Left forelimb (tissue), 1 donor: ENCODE measurements around the gene ZNF43.
"Not testable (repeated sequence)": the region's sequence is repeated elsewhere in the genome, so short reads cannot be mapped to it uniquely, and the experiment has no call there.

Experiments used
- DNase-seq: peaks from one replicate; pipeline ENCODE4 v3.0.0-alpha.2; 2018; ENCODE audit warnings: low spot score

Gene ZNF43

DNA sequence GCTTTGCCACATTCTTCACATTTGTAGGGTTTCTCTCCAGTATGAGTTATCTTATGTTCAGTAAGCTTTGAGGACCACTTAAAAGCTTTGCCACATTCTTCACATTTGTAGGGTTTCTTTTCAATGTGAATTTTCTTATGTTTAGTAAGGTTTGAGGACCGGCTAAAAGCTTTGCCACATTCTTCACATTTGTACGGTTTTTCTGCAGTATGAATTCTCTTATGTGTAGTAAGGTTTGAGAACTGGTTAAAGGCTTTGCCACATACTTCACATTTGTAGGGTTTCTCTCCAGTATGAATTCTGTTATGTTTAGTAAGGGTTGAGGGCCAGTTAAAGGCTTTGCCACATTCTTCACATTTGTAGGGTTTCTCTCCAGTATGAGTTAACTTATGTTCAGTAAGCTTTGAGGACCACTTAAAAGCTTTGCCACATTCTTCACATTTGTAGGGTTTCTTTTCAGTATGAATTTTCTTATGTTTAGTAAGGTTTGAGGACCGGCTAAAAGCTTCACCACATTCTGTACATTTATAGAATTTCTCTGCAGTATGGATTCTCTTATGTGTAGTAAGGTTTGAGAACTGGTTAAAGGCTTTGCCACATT, 27.5 kb downstream of the ZNF43 start:
- not testable (repeated sequence) for DNase-seq

DNA sequence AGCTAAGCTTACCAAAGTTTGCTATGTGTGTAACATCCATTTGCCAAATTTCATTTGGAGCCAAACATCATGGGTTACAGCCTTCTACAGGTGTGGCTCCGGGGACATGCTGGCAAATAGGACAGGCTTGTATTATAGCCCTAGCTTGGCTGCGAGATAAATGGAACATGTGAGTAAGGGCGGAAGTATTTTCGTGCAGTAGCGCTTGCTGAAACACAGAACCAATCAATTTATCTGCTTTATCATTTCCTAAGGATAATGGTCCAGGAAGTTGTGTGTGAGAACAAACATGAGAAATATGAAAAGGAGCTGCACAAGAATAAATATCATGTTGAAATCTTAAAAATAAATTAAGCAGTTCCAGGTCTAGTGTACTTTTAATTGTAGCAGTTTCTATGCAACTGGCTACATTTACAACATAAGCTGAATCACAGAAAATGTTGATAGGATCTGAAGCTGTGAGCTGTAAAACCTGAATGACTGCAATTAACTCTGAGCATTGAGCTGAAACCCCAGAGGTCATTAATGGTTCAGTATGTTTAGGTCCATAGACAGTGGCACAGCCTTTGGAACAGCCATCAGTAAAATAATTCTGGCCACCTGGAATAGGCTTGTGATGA, 46.4 kb downstream of the ZNF43 start:
- DNase-seq: no peak

DNA sequence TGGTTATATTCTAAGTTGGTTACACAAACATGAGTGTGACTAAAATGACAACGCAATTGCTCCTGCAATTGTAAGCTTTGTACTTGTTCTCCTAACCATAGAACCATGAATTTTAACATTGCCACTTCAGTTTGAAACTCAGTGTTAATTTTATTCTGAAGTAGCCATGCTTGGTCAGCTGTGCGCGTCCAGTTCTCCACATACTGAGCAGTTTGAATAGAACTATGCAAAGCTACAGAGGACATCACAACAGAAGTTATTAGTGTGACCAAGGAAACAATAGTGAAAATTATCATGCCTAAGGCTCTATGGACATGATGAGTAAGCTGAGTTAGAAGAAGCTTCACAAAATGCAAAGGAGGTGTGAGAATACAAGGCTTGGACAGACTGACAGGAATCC, 49.0 kb downstream of the ZNF43 start:
- DNase-seq: no peak

DNA sequence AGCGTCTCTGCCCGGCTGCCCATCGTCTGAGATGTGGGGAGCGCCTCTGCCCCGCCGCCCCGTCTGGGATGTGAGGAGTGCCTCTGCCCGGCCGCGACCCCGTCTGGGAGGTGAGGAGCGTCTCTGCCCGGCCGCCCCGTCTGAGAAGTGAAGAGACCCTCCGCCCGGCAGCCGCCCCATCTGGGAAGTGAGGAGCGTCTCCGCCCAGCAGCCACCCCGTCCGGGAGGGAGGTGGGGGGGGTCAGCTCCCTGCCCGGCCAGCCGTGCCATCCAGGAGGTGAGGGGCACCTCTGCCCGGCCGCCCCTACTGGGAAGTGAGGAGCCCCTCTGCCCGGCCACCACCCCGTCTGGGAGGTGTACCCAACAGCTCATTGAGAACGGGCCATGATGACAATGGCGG, 60.2 kb downstream of the ZNF43 start:
- not testable (repeated sequence) for DNase-seq

DNA sequence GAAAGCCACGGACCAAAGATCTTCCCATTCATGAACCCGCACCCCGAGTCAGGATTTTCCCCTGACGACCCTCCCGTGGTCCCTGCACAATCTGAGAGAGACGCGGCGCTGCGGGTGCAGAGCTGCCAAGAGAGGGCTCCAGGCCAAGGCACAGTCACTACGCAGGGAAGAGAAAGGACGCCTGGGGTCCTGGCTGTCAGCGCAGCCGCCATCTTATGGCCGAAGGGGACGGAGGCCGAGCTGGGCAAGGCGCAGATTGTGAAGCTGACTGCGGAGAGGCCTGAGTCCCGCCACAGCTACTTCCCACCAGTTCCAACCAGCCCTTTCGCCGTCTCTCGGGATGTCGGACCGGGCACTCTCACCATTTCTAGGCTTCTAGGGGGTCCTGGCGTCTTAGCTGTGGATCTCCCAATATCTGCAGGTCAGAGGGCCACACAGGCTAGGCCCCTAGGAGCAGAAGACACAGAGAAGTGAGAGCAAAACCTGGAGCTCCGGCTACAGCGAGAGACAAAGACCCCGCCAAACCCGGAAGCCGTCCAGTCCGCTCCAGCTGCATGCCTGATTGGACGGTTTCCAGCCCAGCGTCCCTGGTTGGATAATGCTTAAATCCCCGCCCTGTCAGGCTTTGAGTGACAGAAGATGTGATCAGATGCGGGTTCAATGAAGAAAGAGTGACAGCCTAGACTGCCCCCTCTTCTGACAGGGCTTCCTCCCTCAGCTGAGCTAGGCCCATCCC, 68.7 kb downstream of the ZNF43 start, which contains the start of gene ZNF100:
TSS of gene ZNF100 (minus strand) at position 515 of the 736 bp plus-strand sequence. CDS start at position 365, 150 bp downstream.
- DNase-seq: peak; percentile 92

DNA sequence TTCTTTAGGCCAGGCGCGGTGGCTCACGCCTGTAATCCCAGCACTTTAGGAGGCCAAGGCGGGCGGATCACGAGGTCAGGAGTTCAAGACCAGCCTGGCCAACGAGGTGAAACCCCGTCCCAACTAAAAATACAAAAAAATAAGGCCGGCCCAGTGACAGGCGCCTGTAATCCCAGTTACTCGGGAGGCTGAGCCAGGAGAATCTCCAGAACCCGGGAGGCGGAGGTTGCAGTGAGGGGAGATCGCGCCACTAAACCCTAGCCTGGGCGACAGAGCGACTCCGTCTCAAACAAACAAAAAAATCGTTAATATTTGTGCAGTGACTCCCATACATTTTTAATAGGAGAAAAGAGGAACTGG, 69.3 kb downstream of the ZNF43 start:
- not testable (repeated sequence) for DNase-seq

DNA sequence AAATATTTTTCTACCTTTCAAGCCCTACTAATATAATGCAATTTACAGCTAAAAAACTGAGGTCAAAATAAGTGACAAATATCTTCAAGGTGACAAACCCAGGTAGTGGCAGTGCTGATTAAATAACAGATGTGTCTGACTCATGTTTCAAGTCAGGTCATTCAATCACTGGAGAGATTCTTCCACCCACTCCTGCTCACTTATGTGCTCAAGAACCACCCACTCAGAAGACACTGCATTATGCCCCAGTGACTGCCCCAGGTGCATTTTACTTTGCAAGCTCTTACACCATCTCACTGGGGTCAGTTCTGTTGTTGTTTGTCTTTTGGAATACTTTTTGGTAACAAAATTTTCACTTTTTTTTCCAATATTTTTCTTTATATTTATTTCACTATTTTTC, 70.8 kb downstream of the ZNF43 start:
- DNase-seq: no peak

DNA sequence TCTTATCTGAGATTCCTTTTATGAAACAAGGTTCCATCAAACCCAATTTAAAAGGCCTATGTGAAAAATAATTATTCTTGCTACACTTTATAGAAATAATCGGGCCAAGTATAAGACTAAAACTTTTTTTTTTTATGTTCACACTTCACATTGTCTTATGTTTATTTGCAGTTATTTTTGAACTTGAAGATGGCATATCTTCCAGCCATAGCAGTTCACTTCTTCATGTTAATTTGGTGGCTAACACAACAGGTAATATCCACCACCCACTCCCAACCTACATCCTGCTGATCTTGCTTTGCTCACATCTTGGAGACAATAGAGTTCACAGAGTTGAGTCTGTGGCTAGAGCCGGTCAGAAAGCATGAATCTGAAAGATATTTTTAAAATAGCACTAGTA, 74.4 kb downstream of the ZNF43 start:
- not testable (repeated sequence) for DNase-seq

DNA sequence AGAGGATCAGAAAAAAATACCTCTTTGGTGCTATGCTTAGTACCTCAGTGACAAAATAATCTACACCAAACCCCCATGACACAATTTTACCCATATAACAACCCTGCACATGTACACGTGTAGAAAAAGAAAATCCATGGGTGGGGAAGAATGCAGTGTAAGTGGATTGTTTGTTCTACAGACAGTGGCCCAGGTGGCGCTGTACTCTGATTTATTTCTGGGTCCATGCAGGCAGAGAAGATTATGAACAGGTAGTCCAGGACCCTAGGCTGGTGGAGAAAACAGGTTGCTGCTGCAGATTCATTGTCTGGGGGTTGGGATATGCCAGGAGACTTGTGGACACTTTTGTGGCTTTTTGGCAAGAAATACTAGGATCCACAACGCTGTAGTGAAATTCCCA, 77.7 kb downstream of the ZNF43 start:
- DNase-seq: no peak

DNA sequence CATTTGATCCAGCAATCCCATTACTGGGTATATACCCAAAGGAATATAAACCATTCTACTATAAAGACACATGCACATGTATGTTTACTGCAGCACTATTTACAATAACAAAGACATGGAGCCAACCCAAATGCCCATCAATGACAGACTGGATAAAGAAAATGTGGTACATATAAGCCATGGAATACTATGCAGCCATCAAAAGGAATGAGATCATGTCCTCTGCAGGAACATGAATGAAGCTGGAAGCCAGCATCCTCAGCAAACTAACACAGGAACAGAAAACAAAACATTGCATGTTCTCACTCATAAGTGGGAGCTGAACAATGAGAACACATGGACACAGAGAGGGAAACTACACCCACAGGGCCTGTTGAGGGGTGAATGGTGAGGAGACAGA, 80.4 kb downstream of the ZNF43 start:
- not testable (repeated sequence) for DNase-seq
